ENCODE data around the gene ATP5PB. TPM values are rescaled to one million over a fixed set of nuclear protein-coding genes. Genes with fewer than 3 reads are reported as not detected.
A peak's percentile ranks its signal among the peaks of the same experiment; 100 is the strongest.

The ATP5PB gene
- total RNA-seq, 2 experiments from 2014 or later, result 396 to 404 TPM

DNA sequence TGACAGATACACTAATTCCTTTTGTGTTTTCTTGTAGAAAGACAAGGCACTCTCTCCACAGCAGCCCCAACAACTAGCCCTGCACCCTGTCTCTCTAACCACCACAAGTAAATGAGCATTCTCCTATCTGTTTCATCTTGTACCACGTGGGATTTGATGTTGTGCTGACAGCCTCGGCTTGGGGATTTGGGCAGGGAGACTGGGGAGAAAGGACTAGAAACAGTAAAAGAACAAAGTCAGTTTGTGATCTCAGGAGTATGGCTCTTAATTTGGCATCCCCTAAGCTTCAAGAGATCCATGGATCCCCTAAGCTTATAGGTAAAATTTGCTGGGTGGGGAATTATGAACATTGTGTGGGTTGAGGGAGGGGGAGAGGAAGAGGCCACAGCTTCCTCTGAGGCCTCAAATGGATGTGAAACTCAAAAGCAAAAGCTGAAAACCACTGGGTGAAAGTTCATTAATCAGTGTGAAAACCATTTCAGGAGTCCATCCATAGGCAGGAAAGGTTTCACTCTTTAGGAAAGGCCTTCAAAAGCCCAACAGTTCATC is 27.6 kb downstream of the ATP5PB start:
- no peaks in the 10 kb centered on the region for H3K9me3 Mint-ChIP-seq (ENCODE audit: insufficient read depth)
- no peaks in the 10 kb centered on the region for H3K27me3 Mint-ChIP-seq (ENCODE audit: low read depth)
- H3K4me1 Mint-ChIP-seq (ENCODE audit: low read depth), result peaks cover 58% of the 10 kb centered on the region
- H3K27ac Mint-ChIP-seq, result peak overlapping the region; percentile 97
- CTCF ChIA-PET, result interaction anchor here (0.6 to 11.2 kb wide), 24 partner anchors 13 to 292 kb away, joined by 3 to 144 read pairs (median 4); partner anchors contain the start of genes ADORA3, ATP5PB, TMIGD3 and WDR77
- ATAC-seq, result peak; percentile 90
- H3K4me3 Mint-ChIP-seq, result peak overlapping the region; percentile 82
- POLR2A ChIA-PET, result interaction anchor here (0.6 to 3.6 kb wide), 12 partner anchors 15 to 279 kb away, joined by 3 to 23 read pairs (median 5); partner anchors contain the start of genes ATP5PB, DDX20 and WDR77
- DNase-seq, result peak; percentile 76
- H3K36me3 Mint-ChIP-seq (ENCODE audit: low read depth), result peaks cover 46% of the 10 kb centered on the region

DNA sequence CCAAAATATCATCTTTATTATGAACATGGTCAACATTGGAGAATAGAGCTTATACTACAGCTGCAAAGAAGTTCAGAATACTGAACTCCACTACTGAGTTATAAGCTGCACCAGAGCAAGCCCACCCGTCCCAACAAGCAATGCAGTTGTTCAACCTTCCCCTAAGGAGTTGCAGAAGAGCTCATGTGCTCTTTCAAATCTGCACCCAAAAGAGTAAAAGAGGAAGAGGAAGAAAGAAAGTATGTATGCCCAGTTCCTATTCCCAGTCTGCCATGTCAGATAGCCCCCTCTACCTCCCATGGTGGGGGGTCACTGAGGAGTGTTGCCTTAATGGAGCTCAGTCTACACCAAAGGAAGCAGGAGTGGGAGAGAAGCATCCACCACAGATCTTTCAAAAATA is 31.4 kb downstream of the ATP5PB start:
- CTCF ChIA-PET, result interaction anchor here (0.6 to 11.2 kb wide), 8 partner anchors 17 to 274 kb away, joined by 3 to 144 read pairs (median 8); no protein-coding TSS in a partner anchor
- Mint-ChIP-seq H3K27me3 (ENCODE audit: low read depth) (no peaks in the 10 kb centered on the region), H3K4me1 (ENCODE audit: low read depth) (peaks cover 47% of the 10 kb centered on the region), H3K27ac (no peak overlapping the region), H3K4me3 (no peak overlapping the region), H3K9me3 (ENCODE audit: insufficient read depth) (no peaks in the 10 kb centered on the region), H3K36me3 (ENCODE audit: low read depth) (peaks cover 28% of the 10 kb centered on the region)
- DNase-seq (peak; percentile 13), ATAC-seq (no peak)
- POLR2A ChIA-PET, result interaction anchor here (0.7 to 1.0 kb wide), 2 partner anchors 32 to 281 kb away, joined by 3 read pairs; partner anchors contain the start of gene DENND2D

DNA sequence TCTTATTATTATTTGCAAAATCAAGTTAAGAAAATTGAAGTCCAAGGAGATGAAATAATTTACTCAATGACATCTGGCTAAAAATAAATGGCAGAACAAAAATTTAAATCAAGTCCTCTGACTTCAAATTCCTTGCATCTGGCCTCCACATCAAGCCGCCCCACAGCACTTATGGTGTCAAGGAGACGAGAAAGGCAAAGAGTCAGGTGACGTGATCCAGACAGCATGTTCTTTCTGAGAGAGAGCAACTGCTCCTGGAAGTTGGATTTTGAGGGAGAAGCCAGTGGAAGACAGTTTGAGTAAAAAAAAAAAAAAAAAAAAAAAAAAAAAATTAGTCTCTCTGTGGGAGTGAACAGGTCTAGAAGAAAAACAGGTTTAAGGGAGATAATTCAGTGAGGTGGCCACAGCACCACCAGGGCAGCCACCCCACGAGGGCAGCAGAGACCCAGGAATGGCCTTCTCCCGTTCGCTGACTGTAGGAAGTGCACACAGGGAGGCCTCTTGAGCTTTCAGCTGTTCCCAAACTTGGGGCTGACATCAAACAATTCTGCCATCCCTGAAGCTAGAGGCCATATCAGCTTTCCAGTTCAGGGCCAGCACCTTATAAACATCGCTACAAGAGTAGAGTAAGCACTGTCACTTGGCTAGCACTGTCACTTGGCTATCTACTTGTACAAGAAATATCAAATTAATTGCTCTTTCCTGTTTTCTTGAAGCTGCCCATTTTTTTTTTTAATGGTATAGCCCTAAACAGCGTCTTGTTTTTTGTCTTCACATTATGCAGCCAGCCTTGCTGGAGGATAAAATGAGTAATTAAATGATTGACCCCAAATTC is 32.3 kb downstream of the ATP5PB start:
- DNase-seq (peak; percentile 77), ATAC-seq (peak; percentile 61)
- peak overlapping the region; percentile 40 for H3K27ac Mint-ChIP-seq
- POLR2A ChIA-PET, result interaction anchor here (1.5 kb wide), 1 partner anchor 26 kb away, joined by 3 read pairs; no protein-coding TSS in a partner anchor
- H3K9me3 Mint-ChIP-seq (ENCODE audit: insufficient read depth), result no peaks in the 10 kb centered on the region
- H3K36me3 Mint-ChIP-seq (ENCODE audit: low read depth), result peaks cover 20% of the 10 kb centered on the region
- H3K4me3 Mint-ChIP-seq, result no peak overlapping the region
- CTCF ChIA-PET, result interaction anchor here (0.6 to 11.2 kb wide), 34 partner anchors 9 to 438 kb away, joined by 3 to 144 read pairs (median 4); partner anchors contain the start of genes ADORA3, ATP5PB, DDX20 and TMIGD3
- peaks cover 37% of the 10 kb centered on the region for H3K4me1 Mint-ChIP-seq (ENCODE audit: low read depth)
- H3K27me3 Mint-ChIP-seq (ENCODE audit: low read depth), result no peaks in the 10 kb centered on the region

DNA sequence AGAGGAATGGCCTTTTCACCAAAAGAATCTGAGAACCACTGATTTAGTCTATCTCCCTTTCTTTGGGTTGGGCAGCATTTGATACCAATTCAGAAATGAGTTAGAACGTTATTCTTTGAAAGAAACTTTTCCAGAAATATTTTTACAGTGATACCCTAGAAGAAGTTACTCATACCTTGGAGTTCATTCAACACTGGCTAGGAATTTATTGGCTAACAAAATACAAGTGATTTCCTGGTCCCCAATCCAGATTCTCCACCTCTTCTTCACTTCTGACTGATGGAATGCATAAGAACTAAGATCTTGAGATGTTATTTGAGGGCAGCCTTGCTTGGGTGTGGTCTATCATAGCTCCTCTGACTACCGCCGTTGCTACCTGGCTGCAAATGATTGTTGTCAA is 33.9 kb downstream of the ATP5PB start:
- Mint-ChIP-seq H3K4me3 (no peak overlapping the region), H3K27ac (no peak overlapping the region), H3K9me3 (ENCODE audit: insufficient read depth) (no peaks in the 10 kb centered on the region), H3K27me3 (ENCODE audit: low read depth) (no peaks in the 10 kb centered on the region), H3K36me3 (ENCODE audit: low read depth) (peaks cover 7% of the 10 kb centered on the region), H3K4me1 (ENCODE audit: low read depth) (peaks cover 22% of the 10 kb centered on the region)
- no peak for DNase-seq
- no peak for ATAC-seq
- ChIA-PET POLR2A (interaction anchor here (1.5 kb wide), 1 partner anchor 25 kb away, joined by 3 read pairs; no protein-coding TSS in a partner anchor), CTCF (interaction anchor here (1.1 to 3.7 kb wide), 6 partner anchors 15 to 273 kb away, joined by 3 to 35 read pairs (median 8); partner anchors contain the start of gene DDX20)

GRCh38 chr1:111483876-111484275 is 34.6 kb downstream of the ATP5PB start:
- POLR2A ChIA-PET, result no interaction called here

GRCh38 chr1:111484391-111485026 is 35.2 kb downstream of the ATP5PB start:
- Mint-ChIP-seq H3K36me3 (ENCODE audit: low read depth) (no peaks in the 10 kb centered on the region), H3K4me1 (ENCODE audit: low read depth) (peaks cover 17% of the 10 kb centered on the region), H3K9me3 (ENCODE audit: insufficient read depth) (no peaks in the 10 kb centered on the region), H3K27me3 (ENCODE audit: low read depth) (no peaks in the 10 kb centered on the region), H3K4me3 (no peak overlapping the region), H3K27ac (no peak overlapping the region)
- DNase-seq (no peak), ATAC-seq (no peak)
- CTCF ChIA-PET, result interaction anchor here (2.1 to 2.9 kb wide), 2 partner anchors 23 to 263 kb away, joined by 8 to 10 read pairs; no protein-coding TSS in a partner anchor
- POLR2A ChIA-PET, result no interaction called here

More at GRCh38 chr1:111483876-111484275, 34.6 kb downstream of the ATP5PB start:
- no peak overlapping the region for H3K4me3 Mint-ChIP-seq
- DNase-seq, result no peak
- no peaks in the 10 kb centered on the region for H3K9me3 Mint-ChIP-seq (ENCODE audit: insufficient read depth)
- H3K4me1 Mint-ChIP-seq (ENCODE audit: low read depth), result peaks cover 17% of the 10 kb centered on the region
- no peak for ATAC-seq
- H3K27me3 Mint-ChIP-seq (ENCODE audit: low read depth), result no peaks in the 10 kb centered on the region
- H3K27ac Mint-ChIP-seq, result no peak overlapping the region
- CTCF ChIA-PET, result interaction anchor here (1.1 to 2.9 kb wide), 3 partner anchors 14 to 263 kb away, joined by 3 to 10 read pairs (median 8); no protein-coding TSS in a partner anchor
- peaks cover under 1% of the 10 kb centered on the region for H3K36me3 Mint-ChIP-seq (ENCODE audit: low read depth)

DNA sequence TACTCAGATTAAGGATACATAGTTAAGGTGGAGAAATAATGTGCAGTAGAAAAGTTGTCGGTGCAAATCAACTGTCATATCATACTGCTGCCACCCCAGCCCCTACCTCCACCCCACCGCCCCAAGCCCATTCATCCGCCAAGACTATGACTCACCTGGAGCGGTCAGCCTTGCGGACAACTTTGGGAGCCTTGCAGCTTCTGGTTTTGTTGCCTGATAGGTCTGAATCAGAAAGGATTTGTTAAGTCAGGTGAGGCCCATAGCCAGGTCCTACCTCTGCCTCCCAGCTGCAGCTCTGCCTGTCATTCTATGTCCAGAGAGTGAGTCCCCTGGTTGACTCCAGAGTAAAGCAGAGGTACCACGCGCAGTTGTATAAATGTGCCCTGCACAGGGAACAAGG is 37.2 kb downstream of the ATP5PB start:
- POLR2A ChIA-PET, result interaction anchor here (0.6 kb wide), 1 partner anchor 26 kb away, joined by 3 read pairs; no protein-coding TSS in a partner anchor
- H3K36me3 Mint-ChIP-seq (ENCODE audit: low read depth), result no peaks in the 10 kb centered on the region
- no peaks in the 10 kb centered on the region for H3K9me3 Mint-ChIP-seq (ENCODE audit: insufficient read depth)
- DNase-seq (no peak), ATAC-seq (no peak)
- H3K4me1 Mint-ChIP-seq (ENCODE audit: low read depth), result peaks cover 9% of the 10 kb centered on the region
- H3K4me3 Mint-ChIP-seq, result no peak overlapping the region
- CTCF ChIA-PET, result interaction anchor here (1.9 to 2.9 kb wide), 2 partner anchors 21 to 261 kb away, joined by 8 to 12 read pairs; no protein-coding TSS in a partner anchor
- no peak overlapping the region for H3K27ac Mint-ChIP-seq
- no peaks in the 10 kb centered on the region for H3K27me3 Mint-ChIP-seq (ENCODE audit: low read depth)

DNA sequence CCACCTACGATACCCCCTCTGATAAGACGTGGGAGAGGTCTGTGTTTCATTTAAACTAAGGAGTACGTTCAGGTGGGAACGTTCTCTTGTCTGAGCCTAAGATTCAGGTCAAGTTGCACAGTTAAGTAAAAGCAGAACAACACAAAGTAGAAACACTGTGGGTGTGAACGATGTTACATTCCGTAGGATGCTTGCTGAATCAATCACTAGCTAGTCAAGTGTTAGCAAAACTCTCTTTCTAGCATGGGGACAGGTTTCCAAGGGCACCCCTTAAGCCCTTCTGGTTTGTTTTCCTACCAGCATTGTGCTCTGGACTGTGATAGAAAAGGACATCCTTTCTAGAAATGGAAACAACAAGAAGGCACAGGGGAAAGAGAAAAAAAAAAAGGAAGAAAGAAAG is 37.9 kb downstream of the ATP5PB start:
- H3K9me3 Mint-ChIP-seq (ENCODE audit: insufficient read depth), result no peaks in the 10 kb centered on the region
- H3K27me3 Mint-ChIP-seq (ENCODE audit: low read depth), result no peaks in the 10 kb centered on the region
- ChIA-PET CTCF (interaction anchor here (1.3 to 1.9 kb wide), 2 partner anchors 9 to 21 kb away, joined by 3 to 12 read pairs; no protein-coding TSS in a partner anchor), POLR2A (interaction anchor here (0.7 kb wide), 1 partner anchor 676 kb away, joined by 3 read pairs; no protein-coding TSS in a partner anchor)
- DNase-seq, result no peak
- H3K4me1 Mint-ChIP-seq (ENCODE audit: low read depth), result peaks cover 3% of the 10 kb centered on the region
- no peak for ATAC-seq
- H3K36me3 Mint-ChIP-seq (ENCODE audit: low read depth), result no peaks in the 10 kb centered on the region
- no peak overlapping the region for H3K4me3 Mint-ChIP-seq
- no peak overlapping the region for H3K27ac Mint-ChIP-seq

GRCh38 chr1:111488669-111489068 is 39.4 kb downstream of the ATP5PB start:
- ATAC-seq (no peak), DNase-seq (no peak)
- H3K27me3 Mint-ChIP-seq (ENCODE audit: low read depth), result no peaks in the 10 kb centered on the region
- CTCF ChIA-PET, result interaction anchor here (1.7 to 3.2 kb wide), 2 partner anchors 12 to 20 kb away, joined by 4 to 14 read pairs; no protein-coding TSS in a partner anchor
- H3K4me3 Mint-ChIP-seq, result no peak overlapping the region
- H3K36me3 Mint-ChIP-seq (ENCODE audit: low read depth), result peaks cover 2% of the 10 kb centered on the region
- POLR2A ChIA-PET, result no interaction called here
- H3K9me3 Mint-ChIP-seq (ENCODE audit: insufficient read depth), result no peaks in the 10 kb centered on the region
- H3K4me1 Mint-ChIP-seq (ENCODE audit: low read depth), result no peaks in the 10 kb centered on the region
- H3K27ac Mint-ChIP-seq, result no peak overlapping the region

GRCh38 chr1:111489604-111490003 is 40.3 kb downstream of the ATP5PB start:
- ATAC-seq (no peak), DNase-seq (no peak)
- Mint-ChIP-seq H3K27me3 (ENCODE audit: low read depth) (no peaks in the 10 kb centered on the region), H3K9me3 (ENCODE audit: insufficient read depth) (no peaks in the 10 kb centered on the region), H3K36me3 (ENCODE audit: low read depth) (peaks cover 6% of the 10 kb centered on the region), H3K27ac (no peak overlapping the region), H3K4me1 (ENCODE audit: low read depth) (no peaks in the 10 kb centered on the region), H3K4me3 (no peak overlapping the region)
- CTCF ChIA-PET, result interaction anchor here (1.0 to 3.2 kb wide), 3 partner anchors 13 to 27 kb away, joined by 3 to 14 read pairs (median 4); no protein-coding TSS in a partner anchor
- POLR2A ChIA-PET, result no interaction called here

GRCh38 chr1:111490220-111490619 is 41.0 kb downstream of the ATP5PB start:
- ATAC-seq (no peak), DNase-seq (no peak)
- POLR2A ChIA-PET, result no interaction called here
- CTCF ChIA-PET, result interaction anchor here (0.9 to 3.2 kb wide), 5 partner anchors 8 to 27 kb away, joined by 3 to 14 read pairs (median 4); no protein-coding TSS in a partner anchor
- H3K9me3 Mint-ChIP-seq (ENCODE audit: insufficient read depth), result peaks cover 5% of the 10 kb centered on the region
- peaks cover 11% of the 10 kb centered on the region for H3K36me3 Mint-ChIP-seq (ENCODE audit: low read depth)
- H3K27ac Mint-ChIP-seq, result no peak overlapping the region
- H3K27me3 Mint-ChIP-seq (ENCODE audit: low read depth), result no peaks in the 10 kb centered on the region
- H3K4me3 Mint-ChIP-seq, result no peak overlapping the region
- no peaks in the 10 kb centered on the region for H3K4me1 Mint-ChIP-seq (ENCODE audit: low read depth)
